IPS DF 6.9 (cell line): ENCODE results near the gene CAMK1D.
"Not testable (repeated sequence)": the region's sequence is repeated elsewhere in the genome, so short reads cannot be mapped to it uniquely, and the experiment has no call there.

Experiments used
- DNase-seq: peaks from one replicate; pipeline ENCODE4 v3.0.0-alpha.2; 2013; ENCODE audit warnings: low read depth, low spot score
- H3K27ac ChIP-seq: one replicate; pipeline ENCODE4 v1.5.1; 2013; ENCODE audit warnings: low read length, control low read depth
- H3K27me3 ChIP-seq: 2 replicates; pipeline ENCODE4 v1.6.1; 2013; ENCODE audit warnings: mild to moderate bottlenecking, low read length; ENCODE audit not compliant: control insufficient read depth, insufficient read depth
- H3K36me3 ChIP-seq: 2 replicates; pipeline ENCODE4 v1.6.1; 2013; ENCODE audit warnings: low read length; ENCODE audit not compliant: control insufficient read depth, insufficient read depth
- H3K4me1 ChIP-seq: 2 replicates; pipeline ENCODE4 v1.6.1; 2013; ENCODE audit warnings: low read length; ENCODE audit not compliant: control insufficient read depth, insufficient read depth
- H3K4me3 ChIP-seq: 2 replicates; pipeline ENCODE4 v1.5.1; 2013; ENCODE audit warnings: mild to moderate bottlenecking, low read length
- H3K9me3 ChIP-seq: 2 replicates; pipeline ENCODE4 v1.6.1; 2013; ENCODE audit warnings: low read length, inconsistent platforms; ENCODE audit not compliant: control insufficient read depth, insufficient read depth
- WGBS: extraction: QIAGEN DNeasy Blood & Tissue Kit; methylation state at CpG from one replicate; pipeline ENCODE4 v1.1.7; 2013; ENCODE audit warnings: mixed read lengths, missing lambda C conversion rate; ENCODE audit not compliant: insufficient read length, insufficient coverage; 5-methylcytosine and 5-hydroxymethylcytosine counted together

CAMK1D gene

GRCh38 chr10:12324530-12324929 lies 24.8 kb upstream of the CAMK1D start:
- no CpG with 5 or more reads among the region's 3 CpGs for WGBS
- no peak for DNase-seq
- H3K36me3 ChIP-seq = no peaks in the 10 kb centered on the region
- no peaks in the 10 kb centered on the region for H3K9me3 ChIP-seq
- no peaks in the 10 kb centered on the region for H3K27me3 ChIP-seq
- H3K4me3 ChIP-seq = no peak overlapping the region
- no peak overlapping the region for H3K27ac ChIP-seq
- no peaks in the 10 kb centered on the region for H3K4me1 ChIP-seq

- DNase-seq = no peak
- no peaks in the 10 kb centered on the region for H3K4me1 ChIP-seq
- no peak overlapping the region for H3K4me3 ChIP-seq
- no CpG with 5 or more reads among the region's 3 CpGs for WGBS
- H3K27me3 ChIP-seq = no peaks in the 10 kb centered on the region
- H3K9me3 ChIP-seq = no peaks in the 10 kb centered on the region
- H3K27ac ChIP-seq = no peak overlapping the region
- H3K36me3 ChIP-seq = no peaks in the 10 kb centered on the region
Observed at GRCh38 chr10:12327074-12327473, 22.3 kb upstream of the CAMK1D start.

GRCh38 chr10:12327476-12327875 lies 21.9 kb upstream of the CAMK1D start:
- H3K27ac ChIP-seq = no peak overlapping the region
- H3K36me3 ChIP-seq = no peaks in the 10 kb centered on the region
- no peak overlapping the region for H3K4me3 ChIP-seq
- H3K4me1 ChIP-seq = no peaks in the 10 kb centered on the region
- no peaks in the 10 kb centered on the region for H3K9me3 ChIP-seq
- no peak for DNase-seq
- no peaks in the 10 kb centered on the region for H3K27me3 ChIP-seq
- no CpG with 5 or more reads among the region's 2 CpGs for WGBS

- not testable (repeated sequence) for H3K9me3 ChIP-seq, DNase-seq, H3K4me3 ChIP-seq, H3K36me3 ChIP-seq, H3K27me3 ChIP-seq, H3K27ac ChIP-seq, H3K4me1 ChIP-seq
- WGBS = no CpG with 5 or more reads among the region's 9 CpGs
Observed at GRCh38 chr10:12328312-12328711, 21.0 kb upstream of the CAMK1D start.

GRCh38 chr10:12332572-12333379 lies 16.6 kb upstream of the CAMK1D start:
- Histone ChIP-seq H3K4me1 (no peaks in the 10 kb centered on the region), H3K27ac (no peak overlapping the region), H3K4me3 (no peak overlapping the region), H3K27me3 (no peaks in the 10 kb centered on the region), H3K9me3 (no peaks in the 10 kb centered on the region), H3K36me3 (no peaks in the 10 kb centered on the region)
- no CpG with 5 or more reads among the region's 11 CpGs for WGBS
- DNase-seq = no peak

GRCh38 chr10:12333380-12334185 lies 15.8 kb upstream of the CAMK1D start:
- H3K4me3 ChIP-seq = no peak overlapping the region
- H3K9me3 ChIP-seq = no peaks in the 10 kb centered on the region
- WGBS = no CpG with 5 or more reads among the region's 15 CpGs
- H3K27ac ChIP-seq = no peak overlapping the region
- H3K4me1 ChIP-seq = no peaks in the 10 kb centered on the region
- DNase-seq = no peak
- H3K36me3 ChIP-seq = no peaks in the 10 kb centered on the region
- no peaks in the 10 kb centered on the region for H3K27me3 ChIP-seq

GRCh38 chr10:12334186-12334530 lies 15.2 kb upstream of the CAMK1D start:
- Histone ChIP-seq H3K9me3 (no peaks in the 10 kb centered on the region), H3K36me3 (no peaks in the 10 kb centered on the region), H3K27ac (no peak overlapping the region), H3K4me1 (no peaks in the 10 kb centered on the region), H3K4me3 (no peak overlapping the region), H3K27me3 (no peaks in the 10 kb centered on the region)
- WGBS = no CpG with 5 or more reads among the region's 6 CpGs
- DNase-seq = no peak

GRCh38 chr10:12335169-12335568 lies 14.2 kb upstream of the CAMK1D start:
- H3K4me3 ChIP-seq, H3K4me1 ChIP-seq, H3K27me3 ChIP-seq, H3K27ac ChIP-seq, H3K36me3 ChIP-seq, DNase-seq, H3K9me3 ChIP-seq: not testable (repeated sequence)
- no CpG with 5 or more reads among the region's 4 CpGs for WGBS

GRCh38 chr10:12337453-12338372 lies 11.6 kb upstream of the CAMK1D start:
- no CpG with 5 or more reads among the region's 9 CpGs for WGBS
- DNase-seq = no peak

GRCh38 chr10:12338981-12339380 lies 10.4 kb upstream of the CAMK1D start:
- no peaks in the 10 kb centered on the region for H3K36me3 ChIP-seq
- no peaks in the 10 kb centered on the region for H3K27me3 ChIP-seq
- H3K4me3 ChIP-seq = no peak overlapping the region
- no peaks in the 10 kb centered on the region for H3K9me3 ChIP-seq
- no peak for DNase-seq
- no CpG with 5 or more reads among the region's 4 CpGs for WGBS
- no peak overlapping the region for H3K27ac ChIP-seq
- H3K4me1 ChIP-seq = no peaks in the 10 kb centered on the region

More at GRCh38 chr10:12337453-12338372, 11.6 kb upstream of the CAMK1D start:
- H3K9me3 ChIP-seq = no peaks in the 10 kb centered on the region
- H3K27me3 ChIP-seq = no peaks in the 10 kb centered on the region
- H3K36me3 ChIP-seq = no peaks in the 10 kb centered on the region
- H3K27ac ChIP-seq = no peak overlapping the region
- H3K4me1 ChIP-seq = no peaks in the 10 kb centered on the region
- H3K4me3 ChIP-seq = no peak overlapping the region
